Measurements from ENCODE around the gene ZNF324. TPM values are rescaled to one million over a fixed set of nuclear protein-coding genes. Genes with fewer than 3 reads are reported as not detected.

The ZNF324 gene
- total RNA-seq, 1 experiment from 2014 or later: 12.7 TPM

DNA sequence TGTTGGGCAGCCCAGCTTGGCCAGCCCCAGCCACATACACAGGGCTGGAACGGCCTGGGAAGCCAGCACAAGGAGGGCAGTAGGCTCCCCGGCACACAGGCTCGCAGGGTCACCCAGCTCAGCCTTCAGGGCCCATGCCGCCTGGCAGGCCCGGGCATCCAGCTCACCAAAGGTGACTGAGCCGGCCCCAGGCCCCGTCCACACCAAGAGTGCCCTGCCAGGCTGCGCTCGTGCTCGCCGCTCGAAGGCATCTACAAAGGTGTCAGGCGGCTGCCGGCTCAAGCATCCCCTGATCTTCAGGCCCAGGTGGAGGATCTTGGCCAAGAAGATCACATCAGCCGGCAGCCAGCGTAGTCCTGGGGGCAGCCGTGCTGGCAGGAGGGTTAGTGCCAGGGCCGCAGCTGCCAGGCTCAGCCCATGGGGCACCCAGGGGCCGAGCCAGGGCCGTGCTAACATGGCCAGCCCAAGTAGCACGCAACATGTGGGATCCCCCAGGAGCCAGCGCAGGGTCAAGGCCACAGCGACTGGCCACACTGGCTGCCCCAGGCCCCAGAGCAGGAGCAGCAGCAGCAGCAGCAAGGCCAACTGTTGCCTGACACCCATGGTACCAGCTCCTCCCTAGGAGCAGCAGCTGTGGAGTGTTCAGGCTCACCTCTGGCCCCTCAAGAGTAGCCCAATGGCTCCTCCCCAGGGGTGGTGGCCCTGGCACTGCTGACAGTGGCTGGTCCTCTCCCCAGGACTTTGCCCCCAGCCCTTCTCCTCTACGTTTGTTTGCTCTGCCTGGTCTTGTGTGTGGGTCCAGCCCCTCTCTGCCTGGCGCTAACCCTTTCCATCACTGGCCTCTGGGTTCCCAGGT lies 44.7 kb downstream of the ZNF324 start, which contains the start of gene SLC27A5:
TSS of gene SLC27A5 (minus strand) at position 640 of the 856 bp plus-strand sequence. CDS start at position 603, 37 bp downstream.
- peaks cover 11% of the 10 kb centered on the region for H3K27me3 Mint-ChIP-seq (ENCODE audit: low read depth)

More for the DNA sequence above, 44.7 kb downstream of the ZNF324 start, which contains the start of gene SLC27A5:
- WGBS (ENCODE audit: extremely low coverage, insufficient read length, low lambda C conversion rate): no CpG with 5 or more reads among the region's 25 CpGs
- no peak within 1 kb of the TSS for H4K91ac ChIP-seq (ENCODE audit: insufficient read length, low read depth, low read length)
- peaks cover 18 to 20% of the 10 kb centered on the region in 2 experiments for H3K4me1 Mint-ChIP-seq
- H3K18ac ChIP-seq (ENCODE audit: insufficient read length, low read depth, low read length): no peak within 1 kb of the TSS
- no peaks in the 10 kb centered on the region for H4K20me1 ChIP-seq (ENCODE audit: control insufficient read depth, insufficient read depth, insufficient read length)
- H3K9me3 Mint-ChIP-seq: peaks cover 8 to 12% of the 10 kb centered on the region in 2 experiments
- peaks cover 5 to 18% (median 13%) of the 10 kb centered on the region in 3 experiments; a peak in 6 of 7 replicates for H3K36me3 Mint-ChIP-seq (ENCODE audit: insufficient read depth in 1 of 3, low read depth in 3 of 3)
- H3K27ac Mint-ChIP-seq: peak within 1 kb of the TSS in 1 of 3 experiments; percentile 63; a peak in 1 of 7 replicates
- no peak within 1 kb of the TSS for H3T11ph ChIP-seq (ENCODE audit: low read length)
- H2BK20ac ChIP-seq (ENCODE audit: low read depth, low read length, poor library complexity, severe bottlenecking): no peak within 1 kb of the TSS
- no peak within 1 kb of the TSS for H4K5ac ChIP-seq (ENCODE audit: insufficient read length, low read depth, low read length)
- no peak within 1 kb of the TSS for H2AFZ ChIP-seq (ENCODE audit: low read length)
- H2BK5ac ChIP-seq (ENCODE audit: insufficient read length, low read length): no peak within 1 kb of the TSS
- DNase-seq: no peak
- H3K9me3 ChIP-seq (ENCODE audit: control insufficient read depth, low read depth, low read length): no peaks in the 10 kb centered on the region
- TF ChIP-seq, protein P1, sequence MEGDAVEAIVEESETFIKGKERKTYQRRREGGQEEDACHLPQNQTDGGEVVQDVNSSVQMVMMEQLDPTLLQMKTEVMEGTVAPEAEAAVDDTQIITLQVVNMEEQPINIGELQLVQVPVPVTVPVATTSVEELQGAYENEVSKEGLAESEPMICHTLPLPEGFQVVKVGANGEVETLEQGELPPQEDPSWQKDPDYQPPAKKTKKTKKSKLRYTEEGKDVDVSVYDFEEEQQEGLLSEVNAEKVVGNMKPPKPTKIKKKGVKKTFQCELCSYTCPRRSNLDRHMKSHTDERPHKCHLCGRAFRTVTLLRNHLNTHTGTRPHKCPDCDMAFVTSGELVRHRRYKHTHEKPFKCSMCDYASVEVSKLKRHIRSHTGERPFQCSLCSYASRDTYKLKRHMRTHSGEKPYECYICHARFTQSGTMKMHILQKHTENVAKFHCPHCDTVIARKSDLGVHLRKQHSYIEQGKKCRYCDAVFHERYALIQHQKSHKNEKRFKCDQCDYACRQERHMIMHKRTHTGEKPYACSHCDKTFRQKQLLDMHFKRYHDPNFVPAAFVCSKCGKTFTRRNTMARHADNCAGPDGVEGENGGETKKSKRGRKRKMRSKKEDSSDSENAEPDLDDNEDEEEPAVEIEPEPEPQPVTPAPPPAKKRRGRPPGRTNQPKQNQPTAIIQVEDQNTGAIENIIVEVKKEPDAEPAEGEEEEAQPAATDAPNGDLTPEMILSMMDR (conservative IDR thresholded peaks at IDR 0.05): no peak
- no peak within 1 kb of the TSS for H3K4me3 Mint-ChIP-seq
- no peak within 1 kb of the TSS for H3K9ac ChIP-seq (ENCODE audit: extremely low read depth, insufficient read length, low read length)
- no peak within 1 kb of the TSS for H3K23ac ChIP-seq (ENCODE audit: insufficient read length, low read depth, low read length)
- no peaks in the 10 kb centered on the region for H3K79me2 ChIP-seq (ENCODE audit: insufficient read depth, low read length)
- H2BK12ac ChIP-seq (ENCODE audit: insufficient read length, low read depth, low read length): no peak within 1 kb of the TSS
- no peak within 1 kb of the TSS for H3K4ac ChIP-seq (ENCODE audit: low read depth, low read length)
- no peaks in the 10 kb centered on the region for H3K79me1 ChIP-seq (ENCODE audit: insufficient read depth, low read depth, low read length, poor library complexity, severe bottlenecking)
- H2BK15ac ChIP-seq (ENCODE audit: low read depth, low read length): no peak within 1 kb of the TSS
- no peak within 1 kb of the TSS for H3K27ac ChIP-seq (ENCODE audit: insufficient read length, low read depth, low read length)
- no peaks in the 10 kb centered on the region for H3K4me1 ChIP-seq (ENCODE audit: insufficient read depth, low read length)
- no peak within 1 kb of the TSS for H2AK5ac ChIP-seq (ENCODE audit: insufficient read length, low read length)
- H3K4me2 ChIP-seq (ENCODE audit: insufficient read depth, insufficient read length, low read length): no peak within 1 kb of the TSS
- H3K27me3 ChIP-seq (ENCODE audit: insufficient read depth, low read length): no peaks in the 10 kb centered on the region
- no peak within 1 kb of the TSS for H4K8ac ChIP-seq (replicated peaks; ENCODE audit: insufficient read length, low read depth, low read length)
- no peak within 1 kb of the TSS for H2BK120ac ChIP-seq (ENCODE audit: low read depth, low read length, poor library complexity, severe bottlenecking)
- H3K23me2 ChIP-seq (ENCODE audit: insufficient read length, low read depth, low read length, poor library complexity, severe bottlenecking): peaks cover 4% of the 10 kb centered on the region
- no peak within 1 kb of the TSS for H3K14ac ChIP-seq (ENCODE audit: insufficient read depth, low read length)
- no peak within 1 kb of the TSS for H3K56ac ChIP-seq (ENCODE audit: insufficient read length, low read depth, low read length)

Measured in H9 (cell line).